A549 (cell line): ENCODE measurements around the gene GNPTG.

Experiments used
- ESRRA ChIP-seq: fragments of 150-350 bp; IDR thresholded peaks from 2 replicates; pipeline ENCODE4 v1.6.1; 2014; ENCODE audit warnings: mild to moderate bottlenecking, low read length, borderline replicate concordance
- PHF8 ChIP-seq: fragments of 200-600 bp; sonication (generic); IDR thresholded peaks from 2 replicates; pipeline ENCODE4 v1.6.1; 2016; ENCODE audit warnings: low read depth, mild to moderate bottlenecking, antibody characterized with exemption, moderate library complexity, borderline replicate concordance
- POLR2A ChIP-seq: IDR thresholded peaks from 2 replicates; pipeline ENCODE4 v1.6.1; 2012; ENCODE audit warnings: mild to moderate bottlenecking, low read length
- RAD21 ChIP-seq, 2 experiments: fragments of >200 bp in 1 of 2; sonication (Bioruptor Twin) in 1 of 2; formaldehyde crosslinking in 1 of 2; IDR thresholded peaks in 1 of 2; conservative IDR thresholded peaks in 1 of 2; 2 replicates in 1 of 2; 3 replicates in 1 of 2; pipeline ENCODE4 v1.6.1; 2012 to 2018; ENCODE audit warnings: inconsistent platforms in 1 of 2
- REST ChIP-seq: fragments of 200-600 bp; sonication (generic); IDR thresholded peaks from 2 replicates; pipeline ENCODE4 v1.6.1; 2016; ENCODE audit warnings: antibody characterized with exemption, mild to moderate bottlenecking, moderate library complexity
- TF ChIP-seq, protein P1 (sequence below): fragments of >200 bp; sonication (Bioruptor Twin); formaldehyde crosslinking; IDR thresholded peaks from 3 replicates; pipeline ENCODE4 v1.5.1; 2016

- TF ChIP-seq POLR2A (no peak), ESRRA (no peak), RAD21 (conservative IDR thresholded peaks at IDR 0.05 in 1 of 2, IDR thresholded peaks at IDR 0.05 in 1 of 2) (no peak), REST (no peak), PHF8 (no peak)
- TF ChIP-seq, protein P1, sequence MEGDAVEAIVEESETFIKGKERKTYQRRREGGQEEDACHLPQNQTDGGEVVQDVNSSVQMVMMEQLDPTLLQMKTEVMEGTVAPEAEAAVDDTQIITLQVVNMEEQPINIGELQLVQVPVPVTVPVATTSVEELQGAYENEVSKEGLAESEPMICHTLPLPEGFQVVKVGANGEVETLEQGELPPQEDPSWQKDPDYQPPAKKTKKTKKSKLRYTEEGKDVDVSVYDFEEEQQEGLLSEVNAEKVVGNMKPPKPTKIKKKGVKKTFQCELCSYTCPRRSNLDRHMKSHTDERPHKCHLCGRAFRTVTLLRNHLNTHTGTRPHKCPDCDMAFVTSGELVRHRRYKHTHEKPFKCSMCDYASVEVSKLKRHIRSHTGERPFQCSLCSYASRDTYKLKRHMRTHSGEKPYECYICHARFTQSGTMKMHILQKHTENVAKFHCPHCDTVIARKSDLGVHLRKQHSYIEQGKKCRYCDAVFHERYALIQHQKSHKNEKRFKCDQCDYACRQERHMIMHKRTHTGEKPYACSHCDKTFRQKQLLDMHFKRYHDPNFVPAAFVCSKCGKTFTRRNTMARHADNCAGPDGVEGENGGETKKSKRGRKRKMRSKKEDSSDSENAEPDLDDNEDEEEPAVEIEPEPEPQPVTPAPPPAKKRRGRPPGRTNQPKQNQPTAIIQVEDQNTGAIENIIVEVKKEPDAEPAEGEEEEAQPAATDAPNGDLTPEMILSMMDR: no peak
Measured at GRCh38 chr16:1403036-1403435, 51.3 kb downstream of the GNPTG start.
